GM19238 (cell line): Measurements from ENCODE around the gene CMTM3.
"Not testable (repeated sequence)": the region's sequence is repeated elsewhere in the genome, so short reads cannot be mapped to it uniquely, and the experiment has no call there.

Experiments used
- DNase-seq: peaks from one replicate; pipeline ENCODE4 v3.0.0; 2011; ENCODE audit warnings: low spot score; ENCODE audit not compliant: insufficient read length

CMTM3 gene

GRCh38 chr16:66581246-66581952 lies 23.1 kb upstream of the CMTM3 start:
- DNase-seq, result no peak

GRCh38 chr16:66585481-66586239 lies 18.8 kb upstream of the CMTM3 start:
- DNase-seq, result no peak

- no peak for DNase-seq
These were observed 16.5 kb upstream of the CMTM3 start for GRCh38 chr16:66587881-66588600.

- DNase-seq, result no peak
These were observed 15.4 kb upstream of the CMTM3 start for GRCh38 chr16:66588981-66589713.

GRCh38 chr16:66590322-66590721 lies 14.2 kb upstream of the CMTM3 start:
- DNase-seq, result no peak

- DNase-seq, result no peak
These were observed 13.5 kb upstream of the CMTM3 start for GRCh38 chr16:66591018-66591417.

- no peak for DNase-seq
These were observed 12.3 kb upstream of the CMTM3 start for GRCh38 chr16:66592241-66592640.

GRCh38 chr16:66592814-66593213 lies 11.7 kb upstream of the CMTM3 start:
- DNase-seq, result no peak

- no peak for DNase-seq
These were observed 9.8 kb upstream of the CMTM3 start for GRCh38 chr16:66594739-66595138.

- DNase-seq, result not testable (repeated sequence)
These were observed 7.9 kb upstream of the CMTM3 start for GRCh38 chr16:66596559-66596958.

- no peak for DNase-seq
These were observed 7.3 kb upstream of the CMTM3 start for GRCh38 chr16:66596986-66597848.

- DNase-seq, result no peak
These were observed 6.4 kb upstream of the CMTM3 start for GRCh38 chr16:66598111-66598510.

- DNase-seq, result no peak
These were observed 4.8 kb upstream of the CMTM3 start for GRCh38 chr16:66599726-66600125.

GRCh38 chr16:66600477-66600876 lies 4.0 kb upstream of the CMTM3 start:
- no peak for DNase-seq

- no peak for DNase-seq
These were observed 3.0 kb upstream of the CMTM3 start for GRCh38 chr16:66601471-66601870.

GRCh38 chr16:66603537-66604375 lies 748 bp upstream of the CMTM3 start:
- DNase-seq, result no peak

- no peak for DNase-seq
These were observed 874 bp downstream of the CMTM3 start for GRCh38 chr16:66605177-66605978.

- peak; percentile 32 for DNase-seq
These were observed 1.7 kb downstream of the CMTM3 start for GRCh38 chr16:66605979-66606751.
